Spleen (tissue), 11 donors: Measurements from ENCODE around the gene LRRC4C. TPM values are rescaled to one million over a fixed set of nuclear protein-coding genes. Genes with fewer than 3 reads are reported as not detected.
A peak's percentile ranks its signal among the peaks of the same experiment; 100 is the strongest.

Experiments
- DNase-seq: peaks from one replicate; pipeline ENCODE4 v3.0.0-alpha.2; 2020
- H3K27ac ChIP-seq, 8 donors: fragments of 200-600 bp; sonication (generic) in 7 of 8; 1 replicate in 4 of 8; 2 replicates in 4 of 8; pipeline versions ENCODE4 v1.5.0 to v1.8.0; 2016 to 2021; ENCODE audit warnings: inconsistent platforms in 4 of 8, mild to moderate bottlenecking in 4 of 8, moderate library complexity in 1 of 8
- H3K27me3 ChIP-seq, 7 donors: fragments of 200-600 bp; sonication (generic) in 6 of 7; replicated peaks in 1 of 7; 1 replicate in 4 of 7; 2 replicates in 3 of 7; pipeline versions ENCODE4 v1.5.0 to v1.8.0; 2016 to 2021; ENCODE audit warnings: inconsistent platforms in 3 of 7, mild to moderate bottlenecking in 1 of 7
- H3K36me3 ChIP-seq, 6 donors: fragments of 200-600 bp; sonication (generic) in 5 of 6; 1 replicate in 4 of 6; 2 replicates in 2 of 6; pipeline versions ENCODE4 v1.5.0 to v1.8.0; 2016 to 2021; ENCODE audit warnings: inconsistent platforms in 2 of 6
- H3K4me1 ChIP-seq, 6 donors: fragments of 200-600 bp; sonication (generic) in 5 of 6; 1 replicate in 3 of 6; 2 replicates in 3 of 6; pipeline versions ENCODE4 v1.5.0 to v1.8.0; 2016 to 2021; ENCODE audit warnings: inconsistent platforms in 3 of 6
- H3K4me3 ChIP-seq, 8 donors: fragments of 200-600 bp; sonication (generic) in 7 of 8; 1 replicate in 4 of 8; 2 replicates in 4 of 8; pipeline versions ENCODE4 v1.5.0 to v1.8.0; 2016 to 2021; ENCODE audit warnings: inconsistent platforms in 4 of 8, mild to moderate bottlenecking in 4 of 8, moderate library complexity in 2 of 8
- H3K9me3 ChIP-seq, 8 donors: fragments of 200-600 bp; sonication (generic) in 7 of 8; 1 replicate in 4 of 8; 2 replicates in 4 of 8; pipeline versions ENCODE4 v1.5.0 to v1.8.0; 2016 to 2021; ENCODE audit warnings: inconsistent platforms in 4 of 8
- POLR2A ChIP-seq, 3 donors: fragments of 450-650 bp; IDR thresholded peaks; one replicate each; pipeline ENCODE4 v1.5.1; 2017; ENCODE audit warnings: antibody characterized with exemption in 3 of 3, mild to moderate bottlenecking in 1 of 3
- POLR2AphosphoS5 ChIP-seq, 3 donors: sonication (generic); formaldehyde crosslinking; IDR thresholded peaks; one replicate each; pipeline ENCODE4 v1.5.1; 2017; ENCODE audit warnings: antibody characterized with exemption in 3 of 3
- WGBS, 5 donors: extraction: QIAGEN DNeasy Blood & Tissue Kit in 3 of 5; methylation state at CpG; one replicate each; pipeline versions ENCODE4 v1.1.5 to v1.1.7; 2013 to 2018; 5-methylcytosine and 5-hydroxymethylcytosine counted together
- intact Hi-C: fragments of 100-400 bp; cut with DNase I; formaldehyde crosslinking; loops from one replicate; pipeline ENCODE4 v1.15.0; 2023; ENCODE audit warnings: low total_unique reads
- polyA plus RNA-seq, 3 donors: library from polyadenylated mRNA; stranded (reverse); fragments of 200-250 nt; gene quantifications; one replicate each; pipeline ENCODE4 v1.2.1, GENCODE V29; 2013
- total RNA-seq, 7 donors: library from RNA; depleted of rRNA in 3 of 7; stranded (reverse); fragments of >200 nt in 3 of 7; fragmentation: NEBNext Ultra II Directional in 4 of 7; extraction: Animal tissue kit (Norgen Biotek cat#: 25700) in 4 of 7; gene quantifications; one replicate each; pipeline versions ENCODE4 v1.1.0 to v1.2.1, GENCODE V29; 2016 to 2021
- TF ChIP-seq, protein P1 (sequence below), 11 experiments: fragments of 200-600 bp in 7 of 11; fragments of 450-650 bp in 4 of 11; sonication (generic) in 4 of 11; IDR thresholded peaks in 8 of 11; conservative IDR thresholded peaks in 3 of 11; 1 replicate in 7 of 11; 2 replicates in 4 of 11; pipeline versions ENCODE4 v1.4.0 to v1.8.0; 2016 to 2021; ENCODE audit warnings: antibody characterized with exemption in 11 of 11, inconsistent platforms in 4 of 11, mild to moderate bottlenecking in 1 of 11
- donor health status: healthy with polysubstance abuse.
- donor health status: DM: no; HTN: no; CAD: no; lungs with moderate emphysema.
- donor health status: DM: no; HTN: no; CAD: no.
- donor health status: Bipolar disorder and iron deficiency.
- donor health status: healthy.
- donor health status: DM: no; HTN: no; CAD: no.
- donor health status: DM: yes; HTN: yes; CAD: no.

LRRC4C gene
- total and polyA plus RNA-seq, 10 donors: 0.15 to 8.9 (median 1.9) TPM

DNA sequence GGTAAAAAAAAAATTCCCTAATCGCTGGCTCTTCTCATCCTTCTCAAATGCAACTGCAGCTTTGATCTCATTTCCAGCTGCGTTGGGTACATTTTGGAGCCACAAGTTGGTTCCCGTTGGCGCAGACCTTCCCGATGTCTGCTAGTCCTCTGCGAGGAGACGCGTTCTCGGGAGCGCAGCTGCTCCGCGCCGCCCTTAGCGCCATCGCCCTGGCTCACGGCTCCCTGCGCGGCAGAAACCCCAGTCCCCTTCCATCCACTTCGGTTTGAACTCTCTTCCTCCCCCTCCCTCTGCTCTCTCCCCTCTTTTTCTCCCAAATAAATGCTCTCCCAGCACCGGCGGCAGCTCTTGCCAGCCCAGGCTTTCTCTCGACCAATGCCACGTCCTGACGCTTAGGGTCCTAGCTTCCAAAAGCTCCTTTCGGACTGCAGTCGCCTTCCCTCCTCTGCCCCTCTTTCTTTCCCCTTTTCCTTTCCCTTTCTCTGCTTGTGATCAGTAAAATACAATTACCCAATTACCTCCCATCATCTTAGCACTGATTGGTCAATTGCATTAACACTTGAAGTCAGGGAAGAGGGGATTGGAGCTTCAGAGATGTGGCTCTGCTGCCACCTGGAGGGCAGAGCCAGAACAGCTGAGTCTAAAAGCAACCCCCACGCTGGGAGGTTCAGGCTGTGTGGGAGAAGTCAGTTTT lies 1165.7 kb downstream of the LRRC4C start:
- no peak for DNase-seq
- intact Hi-C loops: no loop called here
- peak overlapping the region; percentile 30 to 69 (median 42) for H3K4me3 ChIP-seq
- no peaks in the 10 kb centered on the region for H3K9me3 ChIP-seq
- no peaks in the 10 kb centered on the region for H3K36me3 ChIP-seq
- 2 to 12% (median 6%) methylated on average over 27 of the region's 27 CpGs for WGBS, 5 donors
- TF ChIP-seq POLR2AphosphoS5 (IDR thresholded peaks at IDR 0.05): peak in 2 of 3 donors; percentile 17 to 31
- TF ChIP-seq, protein P1, sequence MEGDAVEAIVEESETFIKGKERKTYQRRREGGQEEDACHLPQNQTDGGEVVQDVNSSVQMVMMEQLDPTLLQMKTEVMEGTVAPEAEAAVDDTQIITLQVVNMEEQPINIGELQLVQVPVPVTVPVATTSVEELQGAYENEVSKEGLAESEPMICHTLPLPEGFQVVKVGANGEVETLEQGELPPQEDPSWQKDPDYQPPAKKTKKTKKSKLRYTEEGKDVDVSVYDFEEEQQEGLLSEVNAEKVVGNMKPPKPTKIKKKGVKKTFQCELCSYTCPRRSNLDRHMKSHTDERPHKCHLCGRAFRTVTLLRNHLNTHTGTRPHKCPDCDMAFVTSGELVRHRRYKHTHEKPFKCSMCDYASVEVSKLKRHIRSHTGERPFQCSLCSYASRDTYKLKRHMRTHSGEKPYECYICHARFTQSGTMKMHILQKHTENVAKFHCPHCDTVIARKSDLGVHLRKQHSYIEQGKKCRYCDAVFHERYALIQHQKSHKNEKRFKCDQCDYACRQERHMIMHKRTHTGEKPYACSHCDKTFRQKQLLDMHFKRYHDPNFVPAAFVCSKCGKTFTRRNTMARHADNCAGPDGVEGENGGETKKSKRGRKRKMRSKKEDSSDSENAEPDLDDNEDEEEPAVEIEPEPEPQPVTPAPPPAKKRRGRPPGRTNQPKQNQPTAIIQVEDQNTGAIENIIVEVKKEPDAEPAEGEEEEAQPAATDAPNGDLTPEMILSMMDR (IDR thresholded peaks at IDR 0.05 in 8 of 11, conservative IDR thresholded peaks at IDR 0.05 in 3 of 11): peak; percentile 19 to 77 (median 63)
- TF ChIP-seq POLR2A (IDR thresholded peaks at IDR 0.05): no peak
- H3K27me3 ChIP-seq: peaks cover 0 to 37% (median 10%) of the 10 kb centered on the region in 7 donors
- peaks cover 0 to 16% (median 4%) of the 10 kb centered on the region in 6 donors for H3K4me1 ChIP-seq
- H3K27ac ChIP-seq: peak overlapping the region in 6 of 8 donors; percentile 38 to 66 (median 64)

DNA sequence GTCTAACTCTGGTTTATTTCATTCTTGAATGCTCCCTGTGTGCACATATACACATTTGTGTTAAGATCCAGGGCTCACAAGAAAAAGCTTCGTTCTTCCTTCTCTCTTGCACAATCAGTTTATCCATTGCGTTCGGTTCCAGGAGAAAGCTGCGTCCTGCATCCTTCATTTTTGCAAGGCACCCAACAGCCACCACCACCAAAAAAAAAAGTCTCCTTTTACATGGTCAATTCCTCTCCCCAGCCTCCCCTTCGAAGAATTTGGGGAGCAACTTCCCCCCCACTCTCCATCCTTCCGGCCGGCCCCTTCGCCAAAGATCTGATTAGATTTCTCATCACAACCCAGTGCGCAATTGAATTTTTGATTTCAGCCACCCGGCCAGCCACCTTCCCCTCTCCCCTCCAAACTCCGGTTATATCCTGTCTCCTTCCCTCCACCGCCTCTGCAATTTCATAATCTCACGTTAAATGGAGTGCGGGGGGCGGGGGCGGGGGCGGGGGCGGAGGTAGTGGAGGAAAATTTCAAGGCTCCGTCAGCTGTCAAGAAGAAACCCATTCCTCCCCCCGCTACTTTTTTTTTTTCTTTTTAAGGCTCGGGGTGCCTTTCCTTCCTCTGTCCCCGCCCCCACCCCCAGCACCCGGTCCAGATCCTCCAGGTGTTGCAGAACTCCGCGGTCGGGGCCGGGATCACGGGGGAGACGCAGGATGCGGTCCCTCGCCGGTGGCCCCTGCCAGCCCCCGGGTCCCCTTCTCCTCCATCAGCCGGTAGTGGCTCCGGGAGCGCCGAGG lies 1166.5 kb downstream of the LRRC4C start:
- Histone ChIP-seq H3K4me3 (peak overlapping the region; percentile 0 to 69 (median 42)), H3K27ac (peak overlapping the region in 3 of 8 donors; percentile 64 to 66 (median 65)), H3K9me3 (no peaks in the 10 kb centered on the region), H3K4me1 (peaks cover 0 to 16% (median 4%) of the 10 kb centered on the region in 6 donors), H3K27me3 (peaks cover 0 to 37% (median 10%) of the 10 kb centered on the region in 7 donors), H3K36me3 (no peaks in the 10 kb centered on the region)
- WGBS, 5 donors: 3 to 10% (median 4%) methylated on average over 37 of the region's 37 CpGs
- no peak for TF ChIP-seq POLR2A (IDR thresholded peaks at IDR 0.05)
- TF ChIP-seq, protein P1 (IDR thresholded peaks at IDR 0.05 in 8 of 11, conservative IDR thresholded peaks at IDR 0.05 in 3 of 11): no peak
- TF ChIP-seq POLR2AphosphoS5 (IDR thresholded peaks at IDR 0.05): no peak
- no peak for DNase-seq
- intact Hi-C loops: no loop called here

DNA sequence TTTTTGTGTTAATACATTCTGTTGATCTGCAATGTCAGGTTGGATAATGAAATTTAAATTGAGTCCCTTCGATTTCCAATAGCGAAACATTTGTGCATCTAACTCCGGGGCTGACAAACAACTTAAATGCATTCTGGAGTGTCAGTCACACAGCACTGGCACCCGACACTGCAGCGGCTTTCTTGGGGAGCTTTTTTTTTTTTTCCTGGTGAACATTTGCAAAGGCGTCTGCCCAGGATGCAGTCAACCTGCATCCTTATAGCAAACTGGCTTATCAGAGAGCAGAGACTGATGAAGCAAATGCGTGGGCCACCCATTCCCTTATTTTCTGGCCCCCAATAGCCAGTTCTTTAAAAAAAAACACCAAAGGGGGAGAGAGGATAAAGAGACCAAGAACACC lies 1167.7 kb downstream of the LRRC4C start:
- intact Hi-C loops: no loop called here
- no peaks in the 10 kb centered on the region for H3K36me3 ChIP-seq
- H3K4me1 ChIP-seq: peaks cover 0 to 16% (median 4%) of the 10 kb centered on the region in 6 donors
- H3K27me3 ChIP-seq: peaks cover 0 to 37% (median 10%) of the 10 kb centered on the region in 7 donors
- peak overlapping the region in 1 of 8 donors; percentile 33 for H3K4me3 ChIP-seq
- TF ChIP-seq POLR2A (IDR thresholded peaks at IDR 0.05) (no peak), POLR2AphosphoS5 (IDR thresholded peaks at IDR 0.05) (no peak)
- TF ChIP-seq, protein P1 (IDR thresholded peaks at IDR 0.05 in 8 of 11, conservative IDR thresholded peaks at IDR 0.05 in 3 of 11): no peak
- 31 to 64% (median 43%) methylated on average over 7 of the region's 7 CpGs for WGBS, 5 donors
- H3K9me3 ChIP-seq: no peaks in the 10 kb centered on the region
- DNase-seq: no peak
- H3K27ac ChIP-seq: no peak overlapping the region

DNA sequence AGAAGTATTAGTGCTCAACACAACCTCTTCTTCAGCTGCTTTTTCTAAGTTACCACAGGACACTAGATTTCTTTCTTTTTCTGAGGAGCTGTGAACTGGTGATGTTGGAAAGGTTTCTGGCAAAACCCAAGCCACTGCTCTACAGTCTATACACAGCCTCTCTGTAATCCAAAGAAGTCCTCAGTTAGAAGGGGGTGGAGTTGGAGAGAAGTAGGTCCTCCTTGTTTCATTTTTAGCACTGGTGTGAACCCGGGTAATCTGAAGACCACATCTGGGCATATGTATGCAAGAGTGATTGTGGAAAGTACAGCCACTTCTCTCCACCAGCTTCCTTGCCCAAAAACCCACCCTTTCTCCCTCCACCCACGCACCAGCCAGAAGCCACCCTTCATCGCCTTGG lies 1168.1 kb downstream of the LRRC4C start:
- WGBS, 5 donors: 19 to 45% (median 33%) methylated on average over 3 of the region's 3 CpGs
- peaks cover 0 to 37% (median 10%) of the 10 kb centered on the region in 7 donors for H3K27me3 ChIP-seq
- H3K9me3 ChIP-seq: no peaks in the 10 kb centered on the region
- no peak overlapping the region for H3K27ac ChIP-seq
- DNase-seq: no peak
- peak overlapping the region in 1 of 8 donors; percentile 33 for H3K4me3 ChIP-seq
- no peaks in the 10 kb centered on the region for H3K36me3 ChIP-seq
- intact Hi-C loops: no loop called here
- TF ChIP-seq POLR2AphosphoS5 (IDR thresholded peaks at IDR 0.05) (no peak), POLR2A (IDR thresholded peaks at IDR 0.05) (no peak)
- TF ChIP-seq, protein P1 (IDR thresholded peaks at IDR 0.05 in 8 of 11, conservative IDR thresholded peaks at IDR 0.05 in 3 of 11): no peak
- H3K4me1 ChIP-seq: peaks cover 0 to 16% (median 4%) of the 10 kb centered on the region in 6 donors
